CD4-positive, alpha-beta T cell treated with Interleukin-4 for 4 hours (primary cell): ENCODE data around the gene FMC1.
A peak's percentile ranks its signal among the peaks of the same experiment; 100 is the strongest.

Experiments
- DNase-seq: peaks from one replicate; pipeline ENCODE4 v3.0.0-alpha.2; 2020

The FMC1 gene

GRCh38 chr7:139389091-139389490, 48.0 kb downstream of the FMC1 start:
- DNase-seq, result no peak

DNA sequence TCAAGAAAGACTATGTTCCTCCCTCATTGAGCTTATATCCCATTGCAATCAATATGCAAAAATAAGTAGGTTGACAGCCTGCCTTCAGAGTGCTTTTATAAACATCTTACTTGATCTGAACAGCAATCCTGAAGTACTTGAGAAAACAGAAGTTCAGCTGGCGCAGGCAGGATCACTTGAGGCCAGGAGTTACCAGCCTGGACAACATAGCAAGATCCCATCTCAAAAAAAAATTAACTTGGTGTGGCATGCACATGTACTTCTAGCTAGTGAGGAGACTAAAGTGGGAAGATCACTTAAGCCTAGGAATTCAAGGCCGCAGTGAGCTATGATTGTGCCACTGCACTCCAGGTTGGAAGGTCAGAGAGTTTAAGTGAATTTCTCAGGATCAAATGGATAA, 48.6 kb downstream of the FMC1 start:
- no peak for DNase-seq

DNA sequence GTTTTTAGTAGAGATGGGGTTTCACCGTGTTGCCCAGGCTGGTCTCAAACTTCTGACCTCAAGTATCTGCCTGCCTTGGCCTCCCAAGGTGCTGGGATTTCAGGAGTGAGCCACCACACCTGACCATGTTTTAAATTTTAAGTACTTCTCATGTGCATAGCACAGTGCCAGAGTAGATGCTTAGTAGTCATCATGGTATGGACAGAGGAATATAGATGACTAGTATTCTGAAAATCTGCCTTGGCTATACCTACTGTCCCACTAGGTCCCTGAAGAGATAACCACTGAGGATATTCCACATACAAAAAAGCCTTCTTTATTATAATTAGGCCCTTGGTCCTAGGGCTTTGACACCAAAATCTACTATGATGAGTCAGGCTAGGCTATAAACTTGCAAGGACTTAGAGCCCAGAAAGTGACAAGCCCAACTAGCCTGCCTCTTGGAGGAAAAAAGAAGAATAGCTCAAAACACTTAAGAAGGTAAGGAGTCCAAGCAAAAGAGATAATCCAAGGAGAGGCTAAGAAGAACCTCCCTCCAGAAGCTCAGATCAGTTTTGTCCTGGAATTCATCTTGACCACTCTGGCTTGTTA, 52.6 kb downstream of the FMC1 start:
- DNase-seq, result no peak

DNA sequence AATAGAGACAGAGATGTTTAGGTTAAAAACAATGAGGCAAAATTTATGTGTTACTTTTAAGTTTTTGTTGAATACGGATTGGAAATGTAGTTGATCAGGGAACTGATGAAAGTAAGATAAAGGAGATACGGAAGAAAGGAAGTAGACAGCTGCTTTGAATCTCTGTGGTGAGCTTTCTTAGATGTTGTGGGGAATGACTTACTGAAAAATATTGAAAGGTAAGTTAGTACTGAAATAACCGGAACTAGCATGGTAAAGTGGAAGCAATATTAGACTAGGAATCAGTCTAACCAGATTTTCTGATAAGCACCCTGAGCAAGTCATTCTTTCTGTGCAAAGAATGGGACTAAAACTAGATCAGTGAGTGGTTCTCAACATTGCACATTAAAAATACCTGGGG, 53.4 kb downstream of the FMC1 start:
- peak; percentile 13 for DNase-seq
